ENCODE data around the gene SLC8A3.
"Not testable (repeated sequence)": the region's sequence is repeated elsewhere in the genome, so short reads cannot be mapped to it uniquely, and the experiment has no call there.

SLC8A3 gene

GRCh38 chr14:70188659-70189455 is at the start of gene SLC8A3:
TSS of gene SLC8A3 (minus strand) at chr14:70188951. CDS start at chr14:70168422, 20,529 bp downstream.
- DNase-seq: no peak

GRCh38 chr14:70237710-70238109 is 49.0 kb upstream of the SLC8A3 start:
- no peak for DNase-seq

GRCh38 chr14:70234066-70234950 is 45.6 kb upstream of the SLC8A3 start:
- no peak for DNase-seq

GRCh38 chr14:70231756-70232544 is 43.2 kb upstream of the SLC8A3 start:
- not testable (repeated sequence) for DNase-seq

GRCh38 chr14:70229877-70230640 is 41.3 kb upstream of the SLC8A3 start:
- DNase-seq: not testable (repeated sequence)

GRCh38 chr14:70213721-70214282 is 25.1 kb upstream of the SLC8A3 start:
- no peak for DNase-seq

GRCh38 chr14:70212752-70213151 is 24.0 kb upstream of the SLC8A3 start:
- DNase-seq: no peak

GRCh38 chr14:70208380-70208779 is 19.6 kb upstream of the SLC8A3 start:
- no peak for DNase-seq

- DNase-seq: no peak
These were observed 14.9 kb upstream of the SLC8A3 start for GRCh38 chr14:70203686-70204085.

GRCh38 chr14:70201994-70202393 is 13.2 kb upstream of the SLC8A3 start:
- DNase-seq: no peak

GRCh38 chr14:70193396-70193795 is 4.6 kb upstream of the SLC8A3 start:
- no peak for DNase-seq

- DNase-seq: no peak
These were observed 4.2 kb upstream of the SLC8A3 start for GRCh38 chr14:70192915-70193314.

GRCh38 chr14:70190156-70190555 is 1.4 kb upstream of the SLC8A3 start:
- DNase-seq: no peak

GRCh38 chr14:70189456-70190077 is 816 bp upstream of the SLC8A3 start:
- DNase-seq: no peak

GRCh38 chr14:70188322-70188658 is 461 bp downstream of the SLC8A3 start:
- DNase-seq: no peak

GRCh38 chr14:70186900-70187451 is 1.8 kb downstream of the SLC8A3 start:
- DNase-seq: no peak

GRCh38 chr14:70183991-70184390 is 4.8 kb downstream of the SLC8A3 start:
- no peak for DNase-seq

GRCh38 chr14:70181276-70181675 is 7.5 kb downstream of the SLC8A3 start:
- no peak for DNase-seq

- DNase-seq: no peak
These were observed 8.0 kb downstream of the SLC8A3 start for GRCh38 chr14:70180718-70181117.

- no peak for DNase-seq
These were observed 11.5 kb downstream of the SLC8A3 start for GRCh38 chr14:70177081-70177800.

GRCh38 chr14:70173569-70173968 is 15.2 kb downstream of the SLC8A3 start:
- DNase-seq: no peak

All from stimulated activated naive CD4-positive, alpha-beta T cell treated with Interleukin-2 at 50 U/mL for 16 hours (primary cell).